ENCODE data around the gene TMUB1. TPM values are rescaled to one million over a fixed set of nuclear protein-coding genes. Genes with fewer than 3 reads are reported as not detected.

The TMUB1 gene
- total and polyA plus RNA-seq, 7 experiments from 2014 or later = 36.0 to 61.2 (median 42.2) TPM

GRCh38 chr7:151077705-151078232 lies 5.5 kb downstream of the TMUB1 start:
- intact Hi-C loops (cut with micrococcal nuclease) = no loop called here
- no peaks in the 10 kb centered on the region for H3K27me3 ChIP-seq (ENCODE audit: control insufficient read depth in 2 of 2, insufficient read depth in 2 of 2, low read length in 2 of 2)
- no peak overlapping the region for H3K4me3 ChIP-seq (ENCODE audit: low read length)
- peaks cover 0 to 49% (median 0%) of the 10 kb centered on the region in 3 experiments for H3K36me3 ChIP-seq (ENCODE audit: control insufficient read depth in 2 of 3, insufficient read depth in 3 of 3, low read length in 3 of 3)
- peaks cover 28 to 29% of the 10 kb centered on the region in 2 donors for H3K4me1 ChIP-seq (ENCODE audit: control insufficient read depth in 2 of 2, insufficient read depth in 2 of 2, low read length in 2 of 2)
- no peak overlapping the region for H3K27ac ChIP-seq (ENCODE audit: low read depth, low read length)
- ATAC-seq (no peak), DNase-seq (no peak)
- POLR2A ChIA-PET = interaction anchor here (1.0 to 1.8 kb wide), 2 partner anchors 10 to 56 kb away, joined by 3 to 4 read pairs; no protein-coding TSS in a partner anchor
- Mint-ChIP-seq H3K4me1 (peaks cover 9 to 32% (median 21%) of the 10 kb centered on the region in 7 donors), H3K27ac (peak overlapping the region in 8 of 9 donors; percentile 26 to 78 (median 60)), H3K9me3 (no peaks in the 10 kb centered on the region), H3K27me3 (no peaks in the 10 kb centered on the region), H3K36me3 (peaks cover 0 to 11% (median 4%) of the 10 kb centered on the region in 5 donors), H3K4me3 (peak overlapping the region in 8 of 10 donors; percentile 33 to 87 (median 66))
- H3K9me3 ChIP-seq (ENCODE audit: control insufficient read depth in 2 of 3, low read length in 3 of 3) = no peaks in the 10 kb centered on the region
- CTCF ChIA-PET = interaction anchor here (1.1 kb wide), 1 partner anchor 33 kb away, joined by 4 read pairs; no protein-coding TSS in a partner anchor

- Histone ChIP-seq H3K36me3 (ENCODE audit: control insufficient read depth in 2 of 3, insufficient read depth in 3 of 3, low read length in 3 of 3) (peaks cover 0 to 51% (median 0%) of the 10 kb centered on the region in 3 experiments), H3K4me1 (ENCODE audit: control insufficient read depth in 2 of 2, insufficient read depth in 2 of 2, low read length in 2 of 2) (peaks cover 21 to 22% of the 10 kb centered on the region in 2 donors), H3K9me3 (ENCODE audit: control insufficient read depth in 2 of 3, low read length in 3 of 3) (no peaks in the 10 kb centered on the region), H3K27ac (ENCODE audit: low read depth, low read length) (no peak overlapping the region), H3K4me3 (ENCODE audit: low read length) (no peak overlapping the region), H3K27me3 (ENCODE audit: control insufficient read depth in 2 of 2, insufficient read depth in 2 of 2, low read length in 2 of 2) (no peaks in the 10 kb centered on the region)
- no peaks in the 10 kb centered on the region for H3K9me3 Mint-ChIP-seq
- intact Hi-C loops (cut with micrococcal nuclease) = no loop called here
- no peak for DNase-seq
- ChIA-PET CTCF (interaction anchor here (0.6 to 1.1 kb wide), 2 partner anchors 34 to 283 kb away, joined by 3 to 4 read pairs; no protein-coding TSS in a partner anchor), POLR2A (interaction anchor here (1.0 to 1.8 kb wide), 3 partner anchors 11 to 55 kb away, joined by 3 to 4 read pairs (median 3); no protein-coding TSS in a partner anchor)
- H3K4me1 Mint-ChIP-seq = peaks cover 5 to 26% (median 18%) of the 10 kb centered on the region in 7 donors
- H3K27me3 Mint-ChIP-seq = no peaks in the 10 kb centered on the region
- no peak overlapping the region for H3K4me3 Mint-ChIP-seq
- H3K27ac Mint-ChIP-seq = no peak overlapping the region
- H3K36me3 Mint-ChIP-seq = peaks cover 0 to 13% (median 4%) of the 10 kb centered on the region in 5 donors
- ATAC-seq = no peak
Observed at GRCh38 chr7:151076863-151077704, 6.2 kb downstream of the TMUB1 start.

- Histone ChIP-seq H3K27ac (ENCODE audit: low read depth, low read length) (no peak overlapping the region), H3K27me3 (ENCODE audit: control insufficient read depth in 2 of 2, insufficient read depth in 2 of 2, low read length in 2 of 2) (no peaks in the 10 kb centered on the region), H3K4me1 (ENCODE audit: control insufficient read depth in 2 of 2, insufficient read depth in 2 of 2, low read length in 2 of 2) (peaks cover 14 to 16% of the 10 kb centered on the region in 2 donors), H3K9me3 (ENCODE audit: control insufficient read depth in 2 of 3, low read length in 3 of 3) (no peaks in the 10 kb centered on the region), H3K4me3 (ENCODE audit: low read length) (no peak overlapping the region), H3K36me3 (ENCODE audit: control insufficient read depth in 2 of 3, insufficient read depth in 3 of 3, low read length in 3 of 3) (peaks cover 0 to 62% (median 0%) of the 10 kb centered on the region in 3 experiments)
- Mint-ChIP-seq H3K27me3 (no peaks in the 10 kb centered on the region), H3K4me3 (no peak overlapping the region), H3K9me3 (no peaks in the 10 kb centered on the region), H3K27ac (peak overlapping the region in 2 of 9 donors; percentile 28 to 46), H3K4me1 (peaks cover 5 to 20% (median 18%) of the 10 kb centered on the region in 7 donors), H3K36me3 (peaks cover 0 to 16% (median 4%) of the 10 kb centered on the region in 5 donors)
- CTCF ChIA-PET = no interaction called here
- intact Hi-C loops (cut with micrococcal nuclease) = no loop called here
- ATAC-seq (no peak), DNase-seq (no peak)
- POLR2A ChIA-PET = interaction anchor here (1.1 to 1.8 kb wide), 2 partner anchors 12 to 14 kb away, joined by 3 to 4 read pairs; no protein-coding TSS in a partner anchor
Observed at GRCh38 chr7:151075978-151076426, 7.3 kb downstream of the TMUB1 start.

- Mint-ChIP-seq H3K4me1 (peaks cover 5 to 20% (median 18%) of the 10 kb centered on the region in 7 donors), H3K27ac (no peak overlapping the region)
- POLR2A ChIA-PET = interaction anchor here (1.1 kb wide), 1 partner anchor 13 kb away, joined by 3 read pairs; no protein-coding TSS in a partner anchor
Observed at GRCh38 chr7:151075662-151075971, 7.7 kb downstream of the TMUB1 start.

GRCh38 chr7:151074817-151075661 lies 8.3 kb downstream of the TMUB1 start:
- Histone ChIP-seq H3K9me3 (ENCODE audit: control insufficient read depth in 2 of 3, low read length in 3 of 3) (no peaks in the 10 kb centered on the region), H3K4me3 (ENCODE audit: low read length) (no peak overlapping the region), H3K27ac (ENCODE audit: low read depth, low read length) (no peak overlapping the region), H3K4me1 (ENCODE audit: control insufficient read depth in 2 of 2, insufficient read depth in 2 of 2, low read length in 2 of 2) (peaks cover 11 to 13% of the 10 kb centered on the region in 2 donors), H3K36me3 (ENCODE audit: control insufficient read depth in 2 of 3, insufficient read depth in 3 of 3, low read length in 3 of 3) (peaks cover 0 to 66% (median 0%) of the 10 kb centered on the region in 3 experiments), H3K27me3 (ENCODE audit: control insufficient read depth in 2 of 2, insufficient read depth in 2 of 2, low read length in 2 of 2) (no peaks in the 10 kb centered on the region)
- H3K4me3 Mint-ChIP-seq = no peak overlapping the region
- POLR2A ChIA-PET = no interaction called here
- H3K36me3 Mint-ChIP-seq = peaks cover 0 to 19% (median 7%) of the 10 kb centered on the region in 5 donors
- H3K27ac Mint-ChIP-seq = no peak overlapping the region
- intact Hi-C loops (cut with micrococcal nuclease) = no loop called here
- H3K9me3 Mint-ChIP-seq = no peaks in the 10 kb centered on the region
- H3K4me1 Mint-ChIP-seq = peaks cover 5 to 20% (median 17%) of the 10 kb centered on the region in 7 donors
- no peaks in the 10 kb centered on the region for H3K27me3 Mint-ChIP-seq
- no peak for DNase-seq
- CTCF ChIA-PET = interaction anchor here (1.5 kb wide), 1 partner anchor 12 kb away, joined by 3 read pairs; no protein-coding TSS in a partner anchor
- ATAC-seq = no peak

More at GRCh38 chr7:151075662-151075971, 7.7 kb downstream of the TMUB1 start:
- H3K27me3 Mint-ChIP-seq = no peaks in the 10 kb centered on the region
- CTCF ChIA-PET = no interaction called here
- no peak overlapping the region for H3K4me3 Mint-ChIP-seq
- H3K36me3 Mint-ChIP-seq = peaks cover 0 to 18% (median 7%) of the 10 kb centered on the region in 5 donors
- intact Hi-C loops (cut with micrococcal nuclease) = no loop called here
- DNase-seq (no peak), ATAC-seq (no peak)
- Histone ChIP-seq H3K27ac (ENCODE audit: low read depth, low read length) (no peak overlapping the region), H3K4me1 (ENCODE audit: control insufficient read depth in 2 of 2, insufficient read depth in 2 of 2, low read length in 2 of 2) (peaks cover 12 to 13% of the 10 kb centered on the region in 2 donors), H3K4me3 (ENCODE audit: low read length) (no peak overlapping the region), H3K27me3 (ENCODE audit: control insufficient read depth in 2 of 2, insufficient read depth in 2 of 2, low read length in 2 of 2) (no peaks in the 10 kb centered on the region), H3K36me3 (ENCODE audit: control insufficient read depth in 2 of 3, insufficient read depth in 3 of 3, low read length in 3 of 3) (peaks cover 0 to 66% (median 0%) of the 10 kb centered on the region in 3 experiments), H3K9me3 (ENCODE audit: control insufficient read depth in 2 of 3, low read length in 3 of 3) (no peaks in the 10 kb centered on the region)
- no peaks in the 10 kb centered on the region for H3K9me3 Mint-ChIP-seq

GRCh38 chr7:151073990-151074389 lies 9.3 kb downstream of the TMUB1 start:
- no peak overlapping the region for H3K4me3 Mint-ChIP-seq
- Histone ChIP-seq H3K9me3 (ENCODE audit: control insufficient read depth in 2 of 3, low read length in 3 of 3) (no peaks in the 10 kb centered on the region), H3K36me3 (ENCODE audit: control insufficient read depth in 2 of 3, insufficient read depth in 3 of 3, low read length in 3 of 3) (peaks cover 0 to 75% (median 0%) of the 10 kb centered on the region in 3 experiments), H3K4me1 (ENCODE audit: control insufficient read depth in 2 of 2, insufficient read depth in 2 of 2, low read length in 2 of 2) (peaks cover under 1 to 2% of the 10 kb centered on the region in 2 donors), H3K4me3 (ENCODE audit: low read length) (no peak overlapping the region), H3K27me3 (ENCODE audit: control insufficient read depth in 2 of 2, insufficient read depth in 2 of 2, low read length in 2 of 2) (no peaks in the 10 kb centered on the region), H3K27ac (ENCODE audit: low read depth, low read length) (no peak overlapping the region)
- peaks cover 2 to 9% (median 8%) of the 10 kb centered on the region in 7 donors for H3K4me1 Mint-ChIP-seq
- ATAC-seq = no peak
- POLR2A ChIA-PET = no interaction called here
- no peaks in the 10 kb centered on the region for H3K27me3 Mint-ChIP-seq
- CTCF ChIA-PET = interaction anchor here (1.5 kb wide), 1 partner anchor 13 kb away, joined by 3 read pairs; no protein-coding TSS in a partner anchor
- DNase-seq = no peak
- H3K9me3 Mint-ChIP-seq = no peaks in the 10 kb centered on the region
- H3K27ac Mint-ChIP-seq = no peak overlapping the region
- peaks cover 0 to 15% (median 12%) of the 10 kb centered on the region in 5 donors for H3K36me3 Mint-ChIP-seq
- intact Hi-C loops (cut with micrococcal nuclease) = no loop called here
